T-helper 17 cell (primary cell): ENCODE results near the gene RFTN1. TPM values are rescaled to one million over a fixed set of nuclear protein-coding genes. Genes with fewer than 3 reads are reported as not detected.

ENCODE experiments used
- ATAC-seq: fragments of 150-1000 bp; cut with Tn5 transposase; 2 replicates; pipeline ENCODE4 v1.10.0; 2021; ENCODE audit warnings: mild to moderate bottlenecking, moderate library complexity
- DNase-seq, 3 donors: peaks; one replicate each; pipeline versions ENCODE4 v3.0.0 to v3.0.0-alpha.2; 2020 to 2021
- H3K9me3 ChIP-seq: one replicate; pipeline ENCODE4 v1.7.0; 2013; ENCODE audit warnings: low read length, mild to moderate bottlenecking; ENCODE audit not compliant: control insufficient read depth, poor library complexity, severe bottlenecking
- H3K27ac Mint-ChIP-seq: one replicate; pipeline ENCODE4 v1.8.0; 2022; ENCODE audit warnings: mild to moderate bottlenecking, moderate library complexity, mixed read lengths
- H3K27me3 Mint-ChIP-seq: one replicate; pipeline ENCODE4 v1.8.0; 2022; ENCODE audit warnings: mixed read lengths
- H3K36me3 Mint-ChIP-seq: one replicate; pipeline ENCODE4 v1.8.0; 2022; ENCODE audit warnings: low read depth, mixed read lengths
- H3K4me1 Mint-ChIP-seq: one replicate; pipeline ENCODE4 v1.8.0; 2022; ENCODE audit warnings: mild to moderate bottlenecking, mixed read lengths
- H3K4me3 Mint-ChIP-seq: one replicate; pipeline ENCODE4 v1.8.0; 2022; ENCODE audit warnings: mild to moderate bottlenecking, moderate library complexity, mixed read lengths
- total RNA-seq, 4 donors: library from RNA in 2 of 4; stranded (reverse) in 2 of 4; gene quantifications; one replicate each; pipeline ENCODE4 v1.2.3 and lab custom pipeline; 2022 to 2026

RFTN1 gene
- total RNA-seq, 2 donors from 2014 or later, result 51.8 to 55.8 TPM

- Mint-ChIP-seq H3K4me1 (peaks cover 38% of the 10 kb centered on the region), H3K27me3 (no peaks in the 10 kb centered on the region), H3K4me3 (no peak overlapping the region), H3K36me3 (peaks cover 11% of the 10 kb centered on the region), H3K27ac (no peak overlapping the region)
- DNase-seq, result no peak
- no peaks in the 10 kb centered on the region for H3K9me3 ChIP-seq
- no peak for ATAC-seq
These were observed 28.5 kb downstream of the RFTN1 start for GRCh38 chr3:16484984-16485383.

GRCh38 chr3:16484216-16484615 is 29.3 kb downstream of the RFTN1 start:
- no peak for ATAC-seq
- no peak overlapping the region for H3K4me3 Mint-ChIP-seq
- no peaks in the 10 kb centered on the region for H3K9me3 ChIP-seq
- no peak for DNase-seq
- peak overlapping the region; percentile 89 for H3K27ac Mint-ChIP-seq
- H3K4me1 Mint-ChIP-seq, result peaks cover 35% of the 10 kb centered on the region
- no peaks in the 10 kb centered on the region for H3K27me3 Mint-ChIP-seq
- peaks cover 6% of the 10 kb centered on the region for H3K36me3 Mint-ChIP-seq

GRCh38 chr3:16482770-16483531 is 30.5 kb downstream of the RFTN1 start:
- Mint-ChIP-seq H3K27me3 (no peaks in the 10 kb centered on the region), H3K36me3 (peaks cover 3% of the 10 kb centered on the region), H3K4me1 (peaks cover 32% of the 10 kb centered on the region), H3K27ac (peak overlapping the region; percentile 89), H3K4me3 (peak overlapping the region; percentile 72)
- no peaks in the 10 kb centered on the region for H3K9me3 ChIP-seq
- DNase-seq (peak in 2 of 3 donors; percentile 14 to 16), ATAC-seq (peak; percentile 84)

GRCh38 chr3:16482194-16482769 is 31.2 kb downstream of the RFTN1 start:
- Mint-ChIP-seq H3K36me3 (peaks cover 3% of the 10 kb centered on the region), H3K4me1 (peaks cover 33% of the 10 kb centered on the region), H3K4me3 (peak overlapping the region; percentile 72), H3K27me3 (no peaks in the 10 kb centered on the region), H3K27ac (peak overlapping the region; percentile 89)
- DNase-seq, result no peak
- ATAC-seq, result peak; percentile 38
- H3K9me3 ChIP-seq, result no peaks in the 10 kb centered on the region

- H3K36me3 Mint-ChIP-seq, result peaks cover 2% of the 10 kb centered on the region
- ATAC-seq (no peak), DNase-seq (no peak)
- H3K4me3 Mint-ChIP-seq, result peak overlapping the region; percentile 72
- no peaks in the 10 kb centered on the region for H3K27me3 Mint-ChIP-seq
- H3K9me3 ChIP-seq, result no peaks in the 10 kb centered on the region
- H3K27ac Mint-ChIP-seq, result peak overlapping the region; percentile 89
- H3K4me1 Mint-ChIP-seq, result peaks cover 38% of the 10 kb centered on the region
These were observed 32.0 kb downstream of the RFTN1 start for GRCh38 chr3:16481546-16481897.

- peak; percentile 24 for ATAC-seq
- no peaks in the 10 kb centered on the region for H3K9me3 ChIP-seq
- no peaks in the 10 kb centered on the region for H3K27me3 Mint-ChIP-seq
- DNase-seq, result no peak
- peak overlapping the region; percentile 72 for H3K4me3 Mint-ChIP-seq
- peak overlapping the region; percentile 89 for H3K27ac Mint-ChIP-seq
- peaks cover 40% of the 10 kb centered on the region for H3K4me1 Mint-ChIP-seq
- no peaks in the 10 kb centered on the region for H3K36me3 Mint-ChIP-seq
These were observed 32.5 kb downstream of the RFTN1 start for GRCh38 chr3:16480861-16481545.

GRCh38 chr3:16478516-16478915 is 35.0 kb downstream of the RFTN1 start:
- no peaks in the 10 kb centered on the region for H3K36me3 Mint-ChIP-seq

GRCh38 chr3:16477521-16477920 is 36.0 kb downstream of the RFTN1 start:
- H3K36me3 Mint-ChIP-seq, result no peaks in the 10 kb centered on the region
- H3K4me1 Mint-ChIP-seq, result peaks cover 32% of the 10 kb centered on the region

More at GRCh38 chr3:16478516-16478915, 35.0 kb downstream of the RFTN1 start:
- ATAC-seq (no peak), DNase-seq (no peak)
- H3K9me3 ChIP-seq, result no peaks in the 10 kb centered on the region
- Mint-ChIP-seq H3K4me1 (peaks cover 42% of the 10 kb centered on the region), H3K4me3 (no peak overlapping the region), H3K27me3 (no peaks in the 10 kb centered on the region), H3K27ac (peak overlapping the region; percentile 79)

GRCh38 chr3:16477056-16477455 is 36.4 kb downstream of the RFTN1 start:
- ATAC-seq (no peak), DNase-seq (no peak)
- H3K9me3 ChIP-seq, result no peaks in the 10 kb centered on the region
- Mint-ChIP-seq H3K27me3 (no peaks in the 10 kb centered on the region), H3K36me3 (no peaks in the 10 kb centered on the region), H3K4me1 (peaks cover 27% of the 10 kb centered on the region), H3K4me3 (peak overlapping the region; percentile 32), H3K27ac (peak overlapping the region; percentile 79)

More at GRCh38 chr3:16477521-16477920, 36.0 kb downstream of the RFTN1 start:
- no peak for ATAC-seq
- Mint-ChIP-seq H3K27ac (peak overlapping the region; percentile 79), H3K27me3 (no peaks in the 10 kb centered on the region), H3K4me3 (no peak overlapping the region)
- DNase-seq, result no peak
- H3K9me3 ChIP-seq, result no peaks in the 10 kb centered on the region

GRCh38 chr3:16476636-16477035 is 36.9 kb downstream of the RFTN1 start:
- peak; percentile 78 for ATAC-seq
- Mint-ChIP-seq H3K27ac (peak overlapping the region; percentile 79), H3K36me3 (no peaks in the 10 kb centered on the region), H3K27me3 (no peaks in the 10 kb centered on the region), H3K4me3 (peak overlapping the region; percentile 32), H3K4me1 (peaks cover 24% of the 10 kb centered on the region)
- no peak for DNase-seq
- no peaks in the 10 kb centered on the region for H3K9me3 ChIP-seq

- H3K4me1 Mint-ChIP-seq, result peaks cover 19% of the 10 kb centered on the region
- H3K27ac Mint-ChIP-seq, result peak overlapping the region; percentile 79
- H3K27me3 Mint-ChIP-seq, result no peaks in the 10 kb centered on the region
- H3K36me3 Mint-ChIP-seq, result no peaks in the 10 kb centered on the region
- H3K4me3 Mint-ChIP-seq, result no peak overlapping the region
- no peaks in the 10 kb centered on the region for H3K9me3 ChIP-seq
- no peak for DNase-seq
- no peak for ATAC-seq
These were observed 37.7 kb downstream of the RFTN1 start for GRCh38 chr3:16475766-16476165.

- no peak for DNase-seq
- Mint-ChIP-seq H3K4me1 (peaks cover 22% of the 10 kb centered on the region), H3K4me3 (no peak overlapping the region), H3K36me3 (no peaks in the 10 kb centered on the region), H3K27ac (peak overlapping the region; percentile 79), H3K27me3 (no peaks in the 10 kb centered on the region)
- H3K9me3 ChIP-seq, result no peaks in the 10 kb centered on the region
- no peak for ATAC-seq
These were observed 38.6 kb downstream of the RFTN1 start for GRCh38 chr3:16474920-16475319.

GRCh38 chr3:16474216-16474615 is 39.3 kb downstream of the RFTN1 start:
- Mint-ChIP-seq H3K27ac (no peak overlapping the region), H3K27me3 (no peaks in the 10 kb centered on the region), H3K4me1 (peaks cover 25% of the 10 kb centered on the region), H3K4me3 (no peak overlapping the region), H3K36me3 (peaks cover 2% of the 10 kb centered on the region)
- DNase-seq, result no peak
- ATAC-seq, result no peak
- H3K9me3 ChIP-seq, result no peaks in the 10 kb centered on the region
